Endothelial cell of umbilical vein (primary cell): ENCODE results near the gene OPCML. TPM values are rescaled to one million over a fixed set of nuclear protein-coding genes. Genes with fewer than 3 reads are reported as not detected.

Experiments
- BruUV-seq: library from RNA; stranded (reverse); fragments of 400-500 nt; replicated peaks from 2 replicates; lab custom pipeline; 2021; lab: Mats Ljungman, UMichigan
- CTCF ChIA-PET: fragments of 300-600, 350-600 bp; sonication (Branson Sonifier 250); formaldehyde crosslinking; loops from one replicate; lab custom pipeline; 2021; ENCODE audit warnings: antibody characterized with exemption, inconsistent platforms; lab: Charles Lee
- POLR2A ChIA-PET: fragments of 300-600, 350-600 bp; sonication (Branson Sonifier 250); formaldehyde crosslinking; loops from one replicate; lab custom pipeline; 2021; ENCODE audit warnings: antibody characterized with exemption, inconsistent platforms; lab: Charles Lee
- DNase-seq: peaks from one replicate; pipeline ENCODE4 v3.0.0-alpha.2; 2011; ENCODE audit warnings: low read depth, low spot score
- FAIRE-seq: peaks from 2 replicates; lab custom pipeline; 2011; peaks lifted over from hg19 to GRCh38; lab: Jason Lieb, UNC
- H2AFZ ChIP-seq: 2 replicates; pipeline ENCODE4 v1.6.0; 2012; ENCODE audit warnings: low read depth, low read length, control low read depth, inconsistent platforms
- H3K27ac ChIP-seq: 2 replicates; pipeline ENCODE4 v1.5.1; 2011; ENCODE audit warnings: low read depth, mild to moderate bottlenecking, control low read depth, low read length, moderate library complexity; ENCODE audit not compliant: insufficient read depth
- H3K27me3 ChIP-seq, 2 experiments: 2 replicates each; pipeline versions ENCODE4 v1.6.0 to v1.6.1; 2011; ENCODE audit warnings: low read length in 2 of 2, mixed read lengths in 1 of 2; ENCODE audit not compliant: control insufficient read depth in 2 of 2, insufficient read depth in 2 of 2
- H3K36me3 ChIP-seq, 2 experiments: 2 replicates in 1 of 2; 3 replicates in 1 of 2; pipeline ENCODE4 v1.5.1; 2011; ENCODE audit warnings: low read length in 2 of 2, mild to moderate bottlenecking in 1 of 2, moderate library complexity in 1 of 2; ENCODE audit not compliant: control insufficient read depth in 2 of 2, insufficient read depth in 2 of 2; ENCODE audit errors: extremely low read depth in 1 of 2
- H3K4me1 ChIP-seq: 3 replicates; pipeline ENCODE4 v1.5.1; 2011; ENCODE audit warnings: mild to moderate bottlenecking, low read length; ENCODE audit not compliant: control insufficient read depth, insufficient read depth; ENCODE audit errors: extremely low read depth
- H3K4me2 ChIP-seq: 2 replicates; pipeline ENCODE4 v1.6.1; 2011; ENCODE audit warnings: low read length, control low read depth, mixed read lengths; ENCODE audit not compliant: insufficient read depth
- H3K4me3 ChIP-seq, 3 experiments: fragments of 200-600 bp in 1 of 3; sonication (generic), shearing (Covaris generic) in 1 of 3; replicated peaks in 1 of 3; 2 replicates each; pipeline ENCODE4 v1.5.1; 2011 to 2016; ENCODE audit warnings: control low read depth in 3 of 3, low read length in 3 of 3, mild to moderate bottlenecking in 2 of 3, inconsistent platforms in 1 of 3, low read depth in 1 of 3, moderate library complexity in 1 of 3; ENCODE audit not compliant: insufficient read depth in 1 of 3
- H3K79me2 ChIP-seq: 2 replicates; pipeline ENCODE4 v1.6.0; 2012; ENCODE audit warnings: low read length, inconsistent platforms; ENCODE audit not compliant: control insufficient read depth, insufficient read depth
- H3K9ac ChIP-seq: replicated peaks from 2 replicates; pipeline ENCODE3; 2011; ENCODE audit warnings: low read length, control low read depth; ENCODE audit not compliant: insufficient read depth; ENCODE audit errors: extremely low read depth
- H3K9me1 ChIP-seq: replicated peaks from 3 replicates; pipeline ENCODE4 v1.6.0; 2011; ENCODE audit warnings: mild to moderate bottlenecking, low read length; ENCODE audit not compliant: control insufficient read depth, insufficient read depth; ENCODE audit errors: extremely low read depth
- H3K9me3 ChIP-seq: replicated peaks from 2 replicates; pipeline ENCODE4 v1.5.1; 2012; ENCODE audit warnings: low read length, inconsistent platforms; ENCODE audit not compliant: control insufficient read depth, insufficient read depth
- H4K20me1 ChIP-seq: replicated peaks from 2 replicates; pipeline ENCODE3; 2011; ENCODE audit warnings: mild to moderate bottlenecking, low read length; ENCODE audit not compliant: control insufficient read depth, insufficient read depth; ENCODE audit errors: extremely low read depth
- EZH2 ChIP-seq: IDR thresholded peaks from 2 replicates; pipeline ENCODE4 v1.6.1; 2012; ENCODE audit warnings: borderline replicate concordance, low read depth, mild to moderate bottlenecking, moderate library complexity, low read length, inconsistent platforms; ENCODE audit not compliant: severe bottlenecking
- FOS ChIP-seq: IDR thresholded peaks from 2 replicates; pipeline ENCODE4 v1.6.1; 2011; ENCODE audit warnings: mild to moderate bottlenecking, low read length, moderate library complexity, borderline replicate concordance; ENCODE audit not compliant: insufficient read depth
- GATA2 ChIP-seq: IDR thresholded peaks from 2 replicates; pipeline ENCODE4 v1.7.0; 2011; ENCODE audit warnings: low read depth, mild to moderate bottlenecking, moderate library complexity, mixed read lengths, low read length; ENCODE audit not compliant: insufficient read length, insufficient read depth
- JUN ChIP-seq: IDR thresholded peaks from 2 replicates; pipeline ENCODE4 v1.6.1; 2011; ENCODE audit warnings: borderline replicate concordance, low read depth; ENCODE audit not compliant: insufficient read length, insufficient read depth
- MAX ChIP-seq: IDR thresholded peaks from 2 replicates; pipeline ENCODE4 v1.6.1; 2011; ENCODE audit not compliant: insufficient read depth, insufficient read length
- MYC ChIP-seq: IDR thresholded peaks from one replicate; pipeline ENCODE4 v1.6.1; 2011; ENCODE audit warnings: mild to moderate bottlenecking, low read depth, low read length
- POLR2A ChIP-seq: IDR thresholded peaks from 2 replicates; pipeline ENCODE4 v1.6.1; 2012; ENCODE audit warnings: low read depth, mild to moderate bottlenecking, control low read depth, low read length
- POLR2AphosphoS5 ChIP-seq: IDR thresholded peaks from 2 replicates; pipeline ENCODE4 v1.6.1; 2012; ENCODE audit warnings: low read depth, mild to moderate bottlenecking, control low read depth, low read length, moderate library complexity; ENCODE audit not compliant: insufficient read depth
- dilution Hi-C: fragments of 300-500 bp; cut with MboI; formaldehyde crosslinking; loops from one replicate; pipeline ENCODE4 v1.15.0; 2019; ENCODE audit warnings: low sequenced_read_pairs; ENCODE audit not compliant: extremely low pct_ligation_motif_present
- intact Hi-C: fragments of 100-400 bp; cut with micrococcal nuclease; formaldehyde crosslinking; loops from one replicate; pipeline ENCODE4 v1.10.0; 2022
- polyA plus RNA-seq, 4 experiments: library from polyadenylated mRNA; depleted of rRNA in 3 of 4; stranded (reverse) in 3 of 4; unstranded in 1 of 4; fragments of >200 nt; gene quantifications; 2 replicates each; pipeline versions ENCODE4 v1.2.1 to v1.2.3, GENCODE V29; 2011 to 2012; ENCODE audit warnings: missing spikeins in 1 of 4
- total RNA-seq: library from RNA; stranded (reverse); gene quantifications from 2 replicates; pipeline ENCODE4 v1.2.3, GENCODE V29; 2021
- TF ChIP-seq, protein P1 (sequence below), 2 donors: IDR thresholded peaks; 1 replicate in 1 of 2; 2 replicates in 1 of 2; pipeline ENCODE4 v1.5.1; 2011; ENCODE audit warnings: low read length in 2 of 2, mild to moderate bottlenecking in 2 of 2, moderate library complexity in 2 of 2, control low read depth in 1 of 2, inconsistent platforms in 1 of 2, low read depth in 1 of 2; ENCODE audit not compliant: insufficient read depth in 1 of 2; ENCODE audit errors: extremely low read depth in 1 of 2

Gene OPCML
- total and polyA plus RNA-seq, 2 donors (not counting 3 experiments of a cell fraction or from before 2014, with no cell fraction given), result not detected

GRCh38 chr11:132646890-132647289, 885.4 kb downstream of the OPCML start:
- Histone ChIP-seq H3K4me2 (no peak overlapping the region), H3K27ac (no peak overlapping the region), H3K9me3 (no peaks in the 10 kb centered on the region), H2AFZ (no peak overlapping the region), H3K9ac (no peak overlapping the region), H3K9me1 (no peaks in the 10 kb centered on the region), H3K27me3 (no peaks in the 10 kb centered on the region), H3K4me1 (no peaks in the 10 kb centered on the region), H3K4me3 (no peak overlapping the region), H3K79me2 (no peaks in the 10 kb centered on the region), H4K20me1 (no peaks in the 10 kb centered on the region), H3K36me3 (no peaks in the 10 kb centered on the region)
- dilution Hi-C loops (no loop called here), intact Hi-C loops (no loop called here)
- FAIRE-seq (no peak), DNase-seq (no peak)
- no TSS peak for BruUV-seq
- CTCF ChIA-PET, result no interaction called here
- TF ChIP-seq MAX (no peak), GATA2 (no peak), JUN (no peak), EZH2 (no peak), FOS (no peak), MYC (no peak), POLR2AphosphoS5 (no peak), POLR2A (no peak)
- TF ChIP-seq, protein P1, sequence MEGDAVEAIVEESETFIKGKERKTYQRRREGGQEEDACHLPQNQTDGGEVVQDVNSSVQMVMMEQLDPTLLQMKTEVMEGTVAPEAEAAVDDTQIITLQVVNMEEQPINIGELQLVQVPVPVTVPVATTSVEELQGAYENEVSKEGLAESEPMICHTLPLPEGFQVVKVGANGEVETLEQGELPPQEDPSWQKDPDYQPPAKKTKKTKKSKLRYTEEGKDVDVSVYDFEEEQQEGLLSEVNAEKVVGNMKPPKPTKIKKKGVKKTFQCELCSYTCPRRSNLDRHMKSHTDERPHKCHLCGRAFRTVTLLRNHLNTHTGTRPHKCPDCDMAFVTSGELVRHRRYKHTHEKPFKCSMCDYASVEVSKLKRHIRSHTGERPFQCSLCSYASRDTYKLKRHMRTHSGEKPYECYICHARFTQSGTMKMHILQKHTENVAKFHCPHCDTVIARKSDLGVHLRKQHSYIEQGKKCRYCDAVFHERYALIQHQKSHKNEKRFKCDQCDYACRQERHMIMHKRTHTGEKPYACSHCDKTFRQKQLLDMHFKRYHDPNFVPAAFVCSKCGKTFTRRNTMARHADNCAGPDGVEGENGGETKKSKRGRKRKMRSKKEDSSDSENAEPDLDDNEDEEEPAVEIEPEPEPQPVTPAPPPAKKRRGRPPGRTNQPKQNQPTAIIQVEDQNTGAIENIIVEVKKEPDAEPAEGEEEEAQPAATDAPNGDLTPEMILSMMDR (IDR thresholded peaks at IDR 0.05; ENCODE audit: extremely low read depth in 1 of 2, insufficient read depth in 1 of 2, low read depth in 1 of 2, low read length in 2 of 2), result no peak
- POLR2A ChIA-PET, result no interaction called here
